HEK293T (cell line): ENCODE results near the gene DHX29.

Experiments used
- CTCF ChIA-PET: fragments of 350-600 bp; formaldehyde crosslinking; extraction: SDS; loops from one replicate; lab custom pipeline; 2021; ENCODE audit warnings: antibody characterized with exemption, inconsistent platforms; lab: Yijun Ruan, JAX
- POLR2A ChIA-PET: fragments of 350-600 bp; formaldehyde crosslinking; extraction: SDS; loops from one replicate; lab custom pipeline; 2020; ENCODE audit warnings: antibody characterized with exemption, inconsistent platforms; lab: Yijun Ruan, JAX
- DNase-seq: peaks from one replicate; pipeline ENCODE4 v3.0.0; 2012; ENCODE audit warnings: mixed read lengths; ENCODE audit errors: extremely low spot score
- ARNT ChIP-seq: fragments of 450-650 bp; IDR thresholded peaks from 2 replicates; pipeline ENCODE4 v1.6.1; 2017; ENCODE audit warnings: mild to moderate bottlenecking
- BHLHE40 ChIP-seq: fragments of 450-650 bp; IDR thresholded peaks from 2 replicates; pipeline ENCODE4 v1.6.1; 2016; ENCODE audit warnings: mild to moderate bottlenecking, moderate library complexity, borderline replicate concordance
- CTBP1 ChIP-seq: fragments of 450-650 bp; IDR thresholded peaks from 2 replicates; pipeline ENCODE4 v1.6.1; 2016; ENCODE audit warnings: borderline replicate concordance
- ELF4 ChIP-seq: fragments of 450-650 bp; IDR thresholded peaks from 2 replicates; pipeline ENCODE4 v1.6.1; 2017; ENCODE audit warnings: antibody characterized with exemption
- FOXA1 ChIP-seq: fragments of 450-650 bp; IDR thresholded peaks from 2 replicates; pipeline ENCODE4 v1.6.1; 2016; ENCODE audit warnings: mild to moderate bottlenecking
- FOXK2 ChIP-seq: fragments of 450-650 bp; IDR thresholded peaks from 2 replicates; pipeline ENCODE4 v1.6.1; 2016; ENCODE audit warnings: mild to moderate bottlenecking
- FOXM1 ChIP-seq: fragments of 450-650 bp; IDR thresholded peaks from 2 replicates; pipeline ENCODE4 v1.6.1; 2017; ENCODE audit warnings: mild to moderate bottlenecking, borderline replicate concordance
- HDGF ChIP-seq: fragments of 450-650 bp; IDR thresholded peaks from 2 replicates; pipeline ENCODE4 v1.6.1; 2017; ENCODE audit warnings: antibody characterized with exemption, borderline replicate concordance
- L3MBTL2 ChIP-seq: fragments of 450-650 bp; conservative IDR thresholded peaks from 2 replicates; pipeline ENCODE4 v1.6.1; 2016; ENCODE audit warnings: mild to moderate bottlenecking
- LEF1 ChIP-seq: fragments of 450-650 bp; IDR thresholded peaks from 2 replicates; pipeline ENCODE4 v1.6.1; 2017; ENCODE audit warnings: mild to moderate bottlenecking, borderline replicate concordance
- NFRKB ChIP-seq: fragments of 450-650 bp; IDR thresholded peaks from 2 replicates; pipeline ENCODE4 v1.6.1; 2016; ENCODE audit warnings: mild to moderate bottlenecking, moderate library complexity
- PKNOX1 ChIP-seq: fragments of 450-650 bp; IDR thresholded peaks from 2 replicates; pipeline ENCODE4 v1.6.1; 2016
- SP1 ChIP-seq: fragments of 450-650 bp; IDR thresholded peaks from 2 replicates; pipeline ENCODE4 v1.6.1; 2017
- SUZ12 ChIP-seq: fragments of 450-650 bp; IDR thresholded peaks from 2 replicates; pipeline ENCODE4 v1.6.1; 2016; ENCODE audit warnings: mild to moderate bottlenecking
- TARDBP ChIP-seq: fragments of 450-650 bp; IDR thresholded peaks from 2 replicates; pipeline ENCODE4 v1.6.1; 2016
- ZNF384 ChIP-seq: fragments of 450-650 bp; IDR thresholded peaks from 2 replicates; pipeline ENCODE4 v1.6.1; 2016

Gene DHX29

GRCh38 chr5:55286411-55286933 lies 21.0 kb downstream of the DHX29 start:
- ChIA-PET CTCF (no interaction called here), POLR2A (no interaction called here)
- no peak for DNase-seq
- TF ChIP-seq FOXK2 (no peak), ELF4 (no peak), L3MBTL2 (no peak), PKNOX1 (no peak), SUZ12 (no peak), HDGF (no peak), BHLHE40 (no peak), NFRKB (no peak), FOXA1 (no peak)

- POLR2A ChIA-PET = no interaction called here
- TF ChIP-seq CTBP1 = no peak
- TF ChIP-seq ELF4 = no peak
- TF ChIP-seq LEF1 = no peak
- no peak for TF ChIP-seq FOXK2
- DNase-seq = no peak
- CTCF ChIA-PET = no interaction called here
Observed at GRCh38 chr5:55278778-55279177, 28.7 kb downstream of the DHX29 start.

GRCh38 chr5:55276771-55277170 lies 30.7 kb downstream of the DHX29 start:
- CTCF ChIA-PET = no interaction called here
- POLR2A ChIA-PET = no interaction called here
- no peak for DNase-seq
- no peak for TF ChIP-seq L3MBTL2
- TF ChIP-seq BHLHE40 = no peak
- TF ChIP-seq FOXK2 = no peak
- no peak for TF ChIP-seq ELF4
- TF ChIP-seq SP1 = no peak
- no peak for TF ChIP-seq NFRKB
- TF ChIP-seq SUZ12 = no peak
- no peak for TF ChIP-seq CTBP1
- TF ChIP-seq LEF1 = no peak
- TF ChIP-seq FOXM1 = no peak

GRCh38 chr5:55258339-55258738 lies 49.2 kb downstream of the DHX29 start:
- POLR2A ChIA-PET = no interaction called here
- TF ChIP-seq SP1 (no peak), ZNF384 (no peak), FOXM1 (no peak), NFRKB (no peak), ARNT (no peak), FOXK2 (no peak), L3MBTL2 (no peak), LEF1 (no peak), ELF4 (no peak), HDGF (no peak), FOXA1 (no peak), SUZ12 (no peak), CTBP1 (no peak), PKNOX1 (no peak), TARDBP (no peak), BHLHE40 (no peak)
- CTCF ChIA-PET = no interaction called here
- DNase-seq = no peak

GRCh38 chr5:55254802-55255201 lies 52.7 kb downstream of the DHX29 start:
- POLR2A ChIA-PET = no interaction called here
- DNase-seq = no peak
- CTCF ChIA-PET = no interaction called here
- TF ChIP-seq ZNF384 (no peak), L3MBTL2 (no peak)

GRCh38 chr5:55250064-55250463 lies 57.4 kb downstream of the DHX29 start:
- no peak for DNase-seq
- POLR2A ChIA-PET = interaction anchor here (0.6 kb wide), 1 partner anchor 43 kb away, joined by 3 read pairs; no protein-coding TSS in a partner anchor
- no peak for TF ChIP-seq HDGF
- no peak for TF ChIP-seq L3MBTL2
- no peak for TF ChIP-seq ARNT
- TF ChIP-seq CTBP1 = no peak
- no peak for TF ChIP-seq BHLHE40
- TF ChIP-seq SUZ12 = no peak
- CTCF ChIA-PET = no interaction called here

- no peak for DNase-seq
- POLR2A ChIA-PET = no interaction called here
- CTCF ChIA-PET = no interaction called here
- TF ChIP-seq ZNF384 (no peak), ARNT (no peak), PKNOX1 (no peak)
Observed at GRCh38 chr5:55241746-55242145, 65.7 kb downstream of the DHX29 start.
